Activated CD4-positive, alpha-beta T cell treated with anti-CD3 and anti-CD28 coated beads, Interleukin-2, amount 10 ng/mL, durations not matched to agents 7 days and 5 days (primary cell): ENCODE results near the gene CSNK1A1. TPM values are rescaled to one million over a fixed set of nuclear protein-coding genes. Genes with fewer than 3 reads are reported as not detected.
"Not testable (repeated sequence)": the region's sequence is repeated elsewhere in the genome, so short reads cannot be mapped to it uniquely, and the experiment has no call there.

Experiments
- CTCF ChIA-PET: fragments of 350-600 bp; sonication (Branson Sonifier 250); formaldehyde crosslinking; loops from one replicate; lab custom pipeline; 2021; ENCODE audit warnings: antibody characterized with exemption; lab: Charles Lee
- POLR2A ChIA-PET: fragments of 350-600 bp; sonication (Branson Sonifier 250); formaldehyde crosslinking; loops from one replicate; lab custom pipeline; 2021; ENCODE audit warnings: antibody characterized with exemption; lab: Charles Lee
- DNase-seq: peaks from one replicate; pipeline ENCODE4 v3.0.0-alpha.2; 2020
- H3K27ac Mint-ChIP-seq: one replicate; pipeline ENCODE4 v1.8.0; 2021; ENCODE audit warnings: mild to moderate bottlenecking, moderate library complexity, mixed read lengths
- H3K27me3 Mint-ChIP-seq: one replicate; pipeline ENCODE4 v1.8.0; 2021; ENCODE audit warnings: mixed read lengths
- H3K36me3 Mint-ChIP-seq: one replicate; pipeline ENCODE4 v1.8.0; 2021; ENCODE audit warnings: low read depth, mixed read lengths
- H3K4me1 Mint-ChIP-seq: one replicate; pipeline ENCODE4 v1.8.0; 2021; ENCODE audit warnings: mixed read lengths
- H3K4me3 Mint-ChIP-seq: one replicate; pipeline ENCODE4 v1.8.0; 2021; ENCODE audit warnings: mild to moderate bottlenecking, moderate library complexity, mixed read lengths
- H3K9me3 Mint-ChIP-seq: one replicate; pipeline ENCODE4 v1.8.0; 2021; ENCODE audit warnings: mixed read lengths
- total RNA-seq, 2 experiments: library from RNA; stranded (reverse); gene quantifications; one replicate each; pipeline ENCODE4 v1.2.3, GENCODE V29; 2021

The CSNK1A1 gene
- total RNA-seq, 2 experiments from 2014 or later: 164 to 199 TPM

GRCh38 chr5:149478761-149479160, 72.5 kb downstream of the CSNK1A1 start:
- ChIA-PET POLR2A (no interaction called here), CTCF (no interaction called here)
- Mint-ChIP-seq H3K9me3 (no peaks in the 10 kb centered on the region), H3K36me3 (no peaks in the 10 kb centered on the region), H3K27me3 (peaks cover 4% of the 10 kb centered on the region), H3K4me1 (no peaks in the 10 kb centered on the region), H3K27ac (no peak overlapping the region), H3K4me3 (no peak overlapping the region)
- DNase-seq: no peak

- Mint-ChIP-seq H3K4me3 (no peak overlapping the region), H3K36me3 (no peaks in the 10 kb centered on the region), H3K9me3 (no peaks in the 10 kb centered on the region), H3K27me3 (no peaks in the 10 kb centered on the region), H3K4me1 (no peaks in the 10 kb centered on the region), H3K27ac (no peak overlapping the region)
- CTCF ChIA-PET: interaction anchor here (1.1 kb wide), 1 partner anchor 8 kb away, joined by 4 read pairs; no protein-coding TSS in a partner anchor
- no peak for DNase-seq
- POLR2A ChIA-PET: no interaction called here
These were observed 75.5 kb downstream of the CSNK1A1 start for GRCh38 chr5:149475777-149476176.

GRCh38 chr5:149474198-149474597, 77.0 kb downstream of the CSNK1A1 start:
- ChIA-PET CTCF (interaction anchor here (0.7 kb wide), 2 partner anchors 25 to 125 kb away, joined by 4 read pairs; no protein-coding TSS in a partner anchor), POLR2A (no interaction called here)
- Mint-ChIP-seq H3K9me3 (no peaks in the 10 kb centered on the region), H3K4me1 (no peaks in the 10 kb centered on the region), H3K27ac (no peak overlapping the region), H3K27me3 (no peaks in the 10 kb centered on the region), H3K36me3 (no peaks in the 10 kb centered on the region), H3K4me3 (no peak overlapping the region)
- DNase-seq: no peak

- Mint-ChIP-seq H3K9me3 (no peaks in the 10 kb centered on the region), H3K4me3 (no peak overlapping the region), H3K36me3 (no peaks in the 10 kb centered on the region), H3K27me3 (no peaks in the 10 kb centered on the region), H3K4me1 (no peaks in the 10 kb centered on the region), H3K27ac (no peak overlapping the region)
- DNase-seq: no peak
- CTCF ChIA-PET: no interaction called here
- POLR2A ChIA-PET: no interaction called here
These were observed 77.8 kb downstream of the CSNK1A1 start for GRCh38 chr5:149473441-149473840.

GRCh38 chr5:149472399-149472798, 78.8 kb downstream of the CSNK1A1 start:
- no peaks in the 10 kb centered on the region for H3K9me3 Mint-ChIP-seq
- no peak overlapping the region for H3K27ac Mint-ChIP-seq
- no peaks in the 10 kb centered on the region for H3K27me3 Mint-ChIP-seq
- H3K36me3 Mint-ChIP-seq: no peaks in the 10 kb centered on the region
- no peak overlapping the region for H3K4me3 Mint-ChIP-seq
- no peaks in the 10 kb centered on the region for H3K4me1 Mint-ChIP-seq
- ChIA-PET POLR2A (no interaction called here), CTCF (interaction anchor here (0.6 kb wide), 1 partner anchor 367 kb away, joined by 4 read pairs; no protein-coding TSS in a partner anchor)
- DNase-seq: no peak

- Mint-ChIP-seq H3K9me3 (no peaks in the 10 kb centered on the region), H3K27me3 (no peaks in the 10 kb centered on the region), H3K4me1 (no peaks in the 10 kb centered on the region), H3K36me3 (no peaks in the 10 kb centered on the region), H3K4me3 (no peak overlapping the region), H3K27ac (no peak overlapping the region)
- ChIA-PET POLR2A (interaction anchor here (0.6 kb wide), 1 partner anchor 75 kb away, joined by 3 read pairs; no protein-coding TSS in a partner anchor), CTCF (no interaction called here)
- no peak for DNase-seq
These were observed 79.6 kb downstream of the CSNK1A1 start for GRCh38 chr5:149471406-149472183.

GRCh38 chr5:149470942-149471341, 80.3 kb downstream of the CSNK1A1 start:
- Mint-ChIP-seq H3K4me3 (no peak overlapping the region), H3K27ac (no peak overlapping the region), H3K27me3 (no peaks in the 10 kb centered on the region), H3K4me1 (no peaks in the 10 kb centered on the region), H3K36me3 (no peaks in the 10 kb centered on the region), H3K9me3 (no peaks in the 10 kb centered on the region)
- POLR2A ChIA-PET: interaction anchor here (0.6 kb wide), 1 partner anchor 75 kb away, joined by 3 read pairs; no protein-coding TSS in a partner anchor
- CTCF ChIA-PET: interaction anchor here (1.5 kb wide), 1 partner anchor 26 kb away, joined by 3 read pairs; no protein-coding TSS in a partner anchor
- no peak for DNase-seq

- ChIA-PET CTCF (interaction anchor here (1.2 kb wide), 2 partner anchors 12 to 325 kb away, joined by 3 to 4 read pairs; partner anchors contain the start of gene ABLIM3), POLR2A (no interaction called here)
- DNase-seq: no peak
These were observed 84.7 kb downstream of the CSNK1A1 start for GRCh38 chr5:149466457-149466972.

GRCh38 chr5:149464796-149465489, 86.3 kb downstream of the CSNK1A1 start:
- no peaks in the 10 kb centered on the region for H3K27me3 Mint-ChIP-seq
- H3K9me3 Mint-ChIP-seq: no peaks in the 10 kb centered on the region
- H3K4me3 Mint-ChIP-seq: no peak overlapping the region
- no peak overlapping the region for H3K27ac Mint-ChIP-seq
- no peaks in the 10 kb centered on the region for H3K4me1 Mint-ChIP-seq
- no peaks in the 10 kb centered on the region for H3K36me3 Mint-ChIP-seq
- POLR2A ChIA-PET: no interaction called here
- no peak for DNase-seq
- CTCF ChIA-PET: no interaction called here

More at GRCh38 chr5:149466457-149466972, 84.7 kb downstream of the CSNK1A1 start:
- no peaks in the 10 kb centered on the region for H3K27me3 Mint-ChIP-seq
- H3K36me3 Mint-ChIP-seq: no peaks in the 10 kb centered on the region
- no peak overlapping the region for H3K4me3 Mint-ChIP-seq
- no peaks in the 10 kb centered on the region for H3K4me1 Mint-ChIP-seq
- no peak overlapping the region for H3K27ac Mint-ChIP-seq
- H3K9me3 Mint-ChIP-seq: no peaks in the 10 kb centered on the region

GRCh38 chr5:149461907-149462306, 89.3 kb downstream of the CSNK1A1 start:
- H3K4me3 Mint-ChIP-seq, H3K4me1 Mint-ChIP-seq, H3K27ac Mint-ChIP-seq, H3K36me3 Mint-ChIP-seq, H3K27me3 Mint-ChIP-seq, DNase-seq, H3K9me3 Mint-ChIP-seq, CTCF ChIA-PET, POLR2A ChIA-PET: not testable (repeated sequence)

GRCh38 chr5:149459891-149460290, 91.3 kb downstream of the CSNK1A1 start:
- ChIA-PET CTCF (no interaction called here), POLR2A (no interaction called here)
- no peak for DNase-seq
- Mint-ChIP-seq H3K36me3 (no peaks in the 10 kb centered on the region), H3K27me3 (no peaks in the 10 kb centered on the region), H3K9me3 (no peaks in the 10 kb centered on the region), H3K27ac (no peak overlapping the region), H3K4me3 (no peak overlapping the region), H3K4me1 (no peaks in the 10 kb centered on the region)

- Mint-ChIP-seq H3K27me3 (no peaks in the 10 kb centered on the region), H3K4me1 (no peaks in the 10 kb centered on the region), H3K27ac (no peak overlapping the region), H3K9me3 (no peaks in the 10 kb centered on the region), H3K36me3 (no peaks in the 10 kb centered on the region), H3K4me3 (no peak overlapping the region)
- no peak for DNase-seq
- ChIA-PET POLR2A (no interaction called here), CTCF (interaction anchor here (1.0 to 2.0 kb wide), 2 partner anchors 13 to 48 kb away, joined by 3 to 6 read pairs; no protein-coding TSS in a partner anchor)
These were observed 93.9 kb downstream of the CSNK1A1 start for GRCh38 chr5:149457393-149457763.
